Erythroblast (primary cell): ENCODE measurements around the gene FAM174A.

ENCODE experiments used
- GATA1 ChIP-seq: IDR thresholded peaks from 2 replicates; pipeline ENCODE4 v1.6.1; 2011; ENCODE audit warnings: low read depth, mild to moderate bottlenecking, control low read depth, low read length, moderate library complexity
- POLR2A ChIP-seq: IDR thresholded peaks from 2 replicates; pipeline ENCODE4 v1.6.1; 2011; ENCODE audit warnings: mild to moderate bottlenecking, low read length

- TF ChIP-seq POLR2A (no peak), GATA1 (no peak)
Observed at GRCh38 chr5:100546001-100546400, 10.8 kb downstream of the FAM174A start.
